VCaP (cell line): ENCODE measurements around the gene MAN1C1.

Experiments
- H3K27ac ChIP-seq: fragments of 450-650 bp; 2 replicates; pipeline ENCODE4 v1.5.1; 2017
- TF ChIP-seq, protein P1 (sequence below): fragments of 450-650 bp; conservative IDR thresholded peaks from 2 replicates; pipeline ENCODE4 v1.5.1; 2017; ENCODE audit warnings: mild to moderate bottlenecking, moderate library complexity

Gene MAN1C1

DNA sequence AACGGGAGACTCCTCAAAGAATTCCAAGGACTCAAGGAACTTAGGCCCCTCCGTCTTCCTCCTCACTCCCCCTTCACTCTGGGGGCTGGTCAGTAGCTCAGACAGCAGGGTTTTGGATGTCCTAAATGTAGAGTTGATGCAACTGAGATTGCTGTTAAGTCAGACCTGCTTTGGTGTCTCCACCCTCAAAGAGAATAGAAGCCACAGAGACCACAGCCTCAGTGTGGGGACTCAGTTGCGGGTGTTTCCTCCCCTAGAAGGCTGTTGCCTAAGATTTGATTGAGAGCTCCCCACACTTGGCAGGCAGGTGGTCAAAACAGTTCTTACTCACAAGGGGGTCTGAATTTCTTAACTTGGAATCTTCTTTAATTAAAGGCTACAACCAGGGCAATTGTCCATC is 7.6 kb downstream of the MAN1C1 start:
- TF ChIP-seq, protein P1, sequence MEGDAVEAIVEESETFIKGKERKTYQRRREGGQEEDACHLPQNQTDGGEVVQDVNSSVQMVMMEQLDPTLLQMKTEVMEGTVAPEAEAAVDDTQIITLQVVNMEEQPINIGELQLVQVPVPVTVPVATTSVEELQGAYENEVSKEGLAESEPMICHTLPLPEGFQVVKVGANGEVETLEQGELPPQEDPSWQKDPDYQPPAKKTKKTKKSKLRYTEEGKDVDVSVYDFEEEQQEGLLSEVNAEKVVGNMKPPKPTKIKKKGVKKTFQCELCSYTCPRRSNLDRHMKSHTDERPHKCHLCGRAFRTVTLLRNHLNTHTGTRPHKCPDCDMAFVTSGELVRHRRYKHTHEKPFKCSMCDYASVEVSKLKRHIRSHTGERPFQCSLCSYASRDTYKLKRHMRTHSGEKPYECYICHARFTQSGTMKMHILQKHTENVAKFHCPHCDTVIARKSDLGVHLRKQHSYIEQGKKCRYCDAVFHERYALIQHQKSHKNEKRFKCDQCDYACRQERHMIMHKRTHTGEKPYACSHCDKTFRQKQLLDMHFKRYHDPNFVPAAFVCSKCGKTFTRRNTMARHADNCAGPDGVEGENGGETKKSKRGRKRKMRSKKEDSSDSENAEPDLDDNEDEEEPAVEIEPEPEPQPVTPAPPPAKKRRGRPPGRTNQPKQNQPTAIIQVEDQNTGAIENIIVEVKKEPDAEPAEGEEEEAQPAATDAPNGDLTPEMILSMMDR, result no peak
- no peak overlapping the region for H3K27ac ChIP-seq

DNA sequence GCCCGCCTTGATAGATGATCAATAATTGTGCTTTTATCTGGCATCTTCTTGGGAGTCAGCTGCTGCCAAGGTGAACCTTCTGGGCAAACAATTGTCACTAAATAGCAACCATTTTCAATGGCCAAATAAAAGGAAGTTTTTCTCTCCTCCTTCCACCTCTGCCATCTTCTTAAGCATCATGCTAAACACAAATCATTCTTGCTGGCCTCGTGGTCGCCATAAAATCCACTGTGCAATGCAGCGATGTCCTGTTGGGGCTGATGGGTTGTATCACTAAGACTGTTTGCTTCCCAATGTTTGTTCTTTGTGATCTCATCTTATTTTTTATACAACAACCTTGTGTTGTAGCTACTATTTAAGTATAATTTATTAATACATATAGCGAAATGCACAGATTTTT is 8.0 kb downstream of the MAN1C1 start:
- TF ChIP-seq, protein P1, result no peak
- no peak overlapping the region for H3K27ac ChIP-seq

DNA sequence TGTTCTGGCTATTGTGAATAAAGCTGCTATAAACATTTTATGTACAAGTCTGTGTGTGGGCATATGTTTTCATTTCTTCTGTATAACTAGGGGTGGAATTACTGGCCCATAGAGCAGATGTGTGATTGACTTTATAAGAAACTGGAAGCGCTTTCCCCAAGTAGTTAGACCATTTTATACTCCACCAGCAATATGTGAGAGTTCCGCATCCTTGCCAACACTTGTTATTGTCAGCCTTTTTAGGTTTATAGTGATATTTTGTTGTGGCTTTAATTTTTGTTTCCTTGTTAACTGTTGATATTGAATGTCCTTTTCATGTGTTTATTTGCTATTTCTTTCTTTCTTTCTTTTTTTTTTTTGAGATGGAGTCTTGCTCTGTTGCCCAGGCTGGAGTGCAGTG is 9.4 kb downstream of the MAN1C1 start:
- TF ChIP-seq, protein P1, result no peak
- no peak overlapping the region for H3K27ac ChIP-seq

DNA sequence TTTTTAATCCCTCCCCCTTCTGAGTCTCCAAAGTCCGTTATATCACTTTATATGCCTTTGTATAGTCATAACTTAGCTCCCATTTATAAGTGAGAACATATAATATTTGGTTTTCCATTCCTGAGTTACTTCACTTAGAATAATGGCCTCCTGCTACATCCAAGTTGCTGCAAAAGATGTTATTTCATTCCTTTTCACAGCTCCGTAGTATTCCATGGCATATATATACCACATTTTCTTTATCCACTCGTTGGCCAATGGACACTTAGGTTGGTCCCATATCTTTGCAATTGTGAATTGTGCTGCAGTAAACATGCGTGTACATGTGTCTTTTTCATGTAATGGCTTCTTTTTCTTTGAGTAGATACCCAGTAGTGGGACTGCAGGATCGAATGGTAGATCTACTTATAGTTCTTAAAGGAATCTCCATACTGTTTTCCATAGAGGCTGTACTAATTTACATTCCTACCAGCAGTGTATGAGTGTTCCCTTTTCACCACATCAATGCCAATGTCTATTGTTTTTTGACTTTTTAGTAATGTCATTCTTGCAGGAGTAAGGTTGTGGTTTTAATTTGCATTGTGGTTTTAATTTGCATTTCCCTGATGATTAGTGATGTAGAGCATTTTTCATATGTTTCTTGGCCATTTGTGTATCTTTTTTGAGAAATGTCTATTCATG is 12.3 kb downstream of the MAN1C1 start:
- TF ChIP-seq, protein P1, result no peak
- no peak overlapping the region for H3K27ac ChIP-seq

DNA sequence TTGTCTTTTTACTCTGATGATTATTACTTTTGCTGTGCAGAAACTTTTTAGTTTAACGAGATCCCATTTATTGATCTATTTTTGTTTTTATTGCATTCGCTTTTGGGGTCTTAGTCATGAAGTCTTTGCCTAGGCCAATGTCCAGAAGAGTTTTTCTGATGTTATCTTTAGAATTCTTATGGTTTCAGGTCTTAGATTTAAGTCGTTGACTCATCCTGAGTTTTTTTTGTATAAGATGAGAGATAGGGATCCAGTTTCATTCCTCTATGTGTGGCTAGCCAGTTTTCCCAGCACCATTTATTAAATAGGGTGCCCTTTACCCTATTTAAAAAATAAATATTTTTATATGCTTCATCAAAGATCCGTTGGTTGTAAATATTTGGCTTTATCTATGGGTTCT is 13.2 kb downstream of the MAN1C1 start:
- no peak overlapping the region for H3K27ac ChIP-seq
- TF ChIP-seq, protein P1, result no peak

DNA sequence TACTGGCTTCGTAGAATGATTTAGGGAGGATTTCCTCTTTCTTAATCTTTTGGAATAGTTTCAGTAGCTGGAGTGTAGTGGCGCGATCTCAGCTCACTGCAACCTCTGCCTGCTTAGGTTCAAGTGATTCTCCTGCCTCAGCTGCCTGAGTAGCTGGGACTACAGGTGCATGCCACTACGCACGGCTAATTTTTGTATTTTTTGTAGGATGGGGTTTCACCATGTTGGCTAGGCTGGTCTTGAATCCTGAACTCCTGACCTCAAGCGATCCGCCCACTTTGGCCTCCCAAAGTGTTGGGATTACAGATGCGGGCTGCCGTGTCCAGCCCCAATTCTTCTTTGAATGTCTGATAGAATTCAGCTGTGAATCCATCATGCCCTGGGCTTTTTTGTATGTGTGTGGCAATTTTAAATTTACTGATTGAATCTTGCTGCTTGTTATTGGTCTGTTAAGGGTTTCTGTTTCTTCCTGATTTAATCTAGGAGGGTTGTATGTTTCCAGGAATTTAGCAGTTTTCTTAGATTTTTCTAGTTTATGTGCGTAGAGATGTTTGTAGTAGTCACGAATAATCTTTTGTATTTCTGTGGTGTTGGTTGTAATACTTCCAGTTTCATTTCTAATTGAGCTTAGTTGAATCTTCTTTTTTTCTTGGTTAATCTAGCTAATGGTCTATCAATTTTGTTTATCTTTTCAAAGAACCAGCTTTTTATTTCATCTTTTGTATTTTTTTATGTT is 15.3 kb downstream of the MAN1C1 start:
- TF ChIP-seq, protein P1, result no peak
- H3K27ac ChIP-seq, result no peak overlapping the region

DNA sequence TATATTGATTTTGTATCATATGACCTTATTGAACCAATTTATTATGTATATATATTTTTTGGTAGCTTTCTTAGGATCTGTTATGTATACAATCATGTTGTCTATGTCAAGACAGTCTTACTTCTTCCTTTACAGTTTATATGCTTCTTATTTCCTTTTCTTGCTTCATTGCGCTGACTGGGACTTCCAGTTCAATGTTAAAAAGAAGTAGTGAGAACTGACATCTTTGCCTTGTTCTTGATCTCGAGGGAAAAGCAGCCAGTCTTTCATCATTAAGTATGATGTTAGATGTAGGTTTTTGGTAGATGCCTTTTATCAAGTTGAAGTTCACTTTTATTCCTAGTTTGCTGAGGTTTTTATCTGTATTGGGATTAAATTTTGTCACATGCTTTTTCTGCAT is 17.5 kb downstream of the MAN1C1 start:
- TF ChIP-seq, protein P1, result no peak
- H3K27ac ChIP-seq, result peak overlapping the region; percentile 21
